HG03439 (cell line): ENCODE results near the gene RFC5.
"Not testable (repeated sequence)": the region's sequence is repeated elsewhere in the genome, so short reads cannot be mapped to it uniquely, and the experiment has no call there.

Experiments
- ATAC-seq: cut with Tn5 transposase; IDR thresholded peaks from one replicate; pipeline ENCODE4 v1.9.1; 2021; ENCODE audit warnings: mild to moderate bottlenecking, moderate library complexity; ENCODE audit not compliant: unreplicated experiment

Gene RFC5

GRCh38 chr12:118070650-118071049 lies 54.1 kb downstream of the RFC5 start:
- ATAC-seq, result no peak

DNA sequence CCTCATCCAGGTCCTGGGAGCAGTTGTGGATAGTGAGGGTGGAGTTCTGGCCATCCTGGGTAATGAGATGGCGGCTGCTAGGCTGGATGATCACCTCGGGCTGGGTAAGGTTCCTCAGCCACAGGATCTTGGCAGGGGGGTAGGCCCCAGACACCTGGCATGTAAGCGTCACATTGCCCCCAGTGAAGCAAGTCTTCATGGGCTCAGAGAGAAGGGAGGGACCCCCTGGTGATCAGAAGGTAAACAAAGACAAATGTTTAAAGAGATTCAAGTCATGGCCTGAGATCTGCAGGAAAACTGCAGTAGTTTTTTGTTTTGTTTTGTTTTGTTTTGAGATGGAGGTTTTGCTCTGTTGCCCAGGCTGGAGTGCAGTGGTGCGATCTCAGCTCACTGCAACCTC lies 57.3 kb downstream of the RFC5 start:
- no peak for ATAC-seq

- not testable (repeated sequence) for ATAC-seq
These were observed 65.0 kb downstream of the RFC5 start for GRCh38 chr12:118081521-118081920.
